Activated CD8-positive, alpha-beta memory T cell treated with anti-CD3 and anti-CD28 coated beads, Interleukin-2, amount 50 U/mL, for 1 hour (primary cell): ENCODE results near the gene NOD2.

Experiments used
- DNase-seq: peaks from one replicate; pipeline ENCODE4 v3.0.0-alpha.2; 2020; ENCODE audit errors: extremely low read depth

NOD2 gene

DNA sequence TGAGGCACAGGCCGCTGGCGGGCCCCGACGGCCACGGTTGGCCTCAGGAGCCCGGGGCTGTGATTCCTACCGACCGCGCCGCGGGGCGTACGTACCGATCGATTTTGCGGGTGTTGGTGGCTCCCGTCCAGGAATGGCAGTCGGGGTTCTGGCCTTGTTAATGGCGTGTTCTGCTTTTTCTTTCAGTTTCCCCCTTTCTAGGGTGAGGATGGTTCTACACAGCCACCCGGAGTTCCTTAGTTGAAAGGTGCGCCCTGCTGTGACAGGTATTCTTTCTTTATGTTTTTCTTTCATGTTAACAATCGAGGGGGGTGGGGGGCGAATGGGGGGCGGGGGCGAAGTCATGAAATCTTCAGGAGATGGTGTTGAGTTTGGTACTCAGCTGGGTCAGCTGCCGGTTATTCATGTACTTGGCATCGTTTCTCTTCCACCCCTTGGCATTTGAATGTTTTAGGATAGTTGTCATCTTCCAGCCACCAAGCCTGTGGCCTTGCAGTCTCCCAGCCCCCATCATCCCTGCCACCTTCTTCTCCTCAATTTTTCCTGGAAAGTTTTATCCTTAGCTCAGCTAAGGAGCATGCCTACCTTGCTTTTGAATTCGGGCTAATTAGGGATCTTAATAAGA lies 49.3 kb downstream of the NOD2 start:
- no peak for DNase-seq

DNA sequence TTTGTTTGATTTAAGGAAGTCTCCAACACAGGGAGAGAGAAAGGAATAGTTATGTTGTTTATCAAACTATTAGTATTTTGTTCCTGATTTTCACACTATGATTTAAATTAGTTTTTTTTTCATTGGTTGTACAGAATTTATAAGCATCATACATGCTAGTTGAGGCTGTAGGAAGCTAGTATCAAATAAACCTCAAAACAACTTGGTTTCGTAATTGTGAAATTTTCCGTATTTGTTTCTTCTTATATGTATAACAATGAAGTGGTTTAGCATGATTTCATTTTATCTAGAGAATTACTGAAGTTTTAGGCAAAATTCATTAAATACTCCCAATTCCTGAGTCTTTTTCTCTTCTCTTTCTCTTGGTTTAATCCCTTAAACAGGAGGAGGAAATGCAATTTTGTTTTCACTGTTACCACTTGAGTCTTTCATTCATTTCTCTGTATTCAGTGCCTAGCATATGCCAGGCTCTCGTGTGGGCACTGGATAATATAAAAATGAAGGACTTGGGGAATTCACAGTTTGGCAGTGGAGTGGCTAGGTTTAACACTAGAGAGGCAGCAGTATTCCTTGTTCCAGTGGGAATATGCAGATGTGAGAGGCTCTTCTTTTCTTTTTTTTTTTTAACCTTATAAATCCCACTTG lies 50.3 kb downstream of the NOD2 start:
- no peak for DNase-seq

DNA sequence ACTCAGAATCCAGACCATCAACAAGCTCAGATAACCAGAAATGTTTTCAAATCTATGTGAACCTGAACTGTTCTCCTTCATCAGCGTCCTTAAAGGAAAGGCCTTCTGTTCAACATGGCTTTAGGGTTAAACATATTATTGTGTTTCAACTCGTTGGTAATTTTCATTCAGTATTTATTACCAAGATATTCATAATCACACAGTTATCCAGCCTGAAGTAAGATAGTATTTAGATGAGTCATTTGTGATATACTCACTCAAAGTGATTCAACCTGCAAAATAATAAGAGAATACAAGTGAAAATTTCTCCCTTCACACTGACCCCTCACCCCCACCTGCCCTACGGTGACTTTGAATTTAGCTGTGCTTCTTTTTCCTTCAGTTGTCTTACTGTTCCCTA lies 51.5 kb downstream of the NOD2 start:
- DNase-seq, result no peak

GRCh38 chr16:50745940-50746339 lies 52.5 kb downstream of the NOD2 start:
- no peak for DNase-seq

GRCh38 chr16:50747207-50747956 lies 54.0 kb downstream of the NOD2 start:
- no peak for DNase-seq

DNA sequence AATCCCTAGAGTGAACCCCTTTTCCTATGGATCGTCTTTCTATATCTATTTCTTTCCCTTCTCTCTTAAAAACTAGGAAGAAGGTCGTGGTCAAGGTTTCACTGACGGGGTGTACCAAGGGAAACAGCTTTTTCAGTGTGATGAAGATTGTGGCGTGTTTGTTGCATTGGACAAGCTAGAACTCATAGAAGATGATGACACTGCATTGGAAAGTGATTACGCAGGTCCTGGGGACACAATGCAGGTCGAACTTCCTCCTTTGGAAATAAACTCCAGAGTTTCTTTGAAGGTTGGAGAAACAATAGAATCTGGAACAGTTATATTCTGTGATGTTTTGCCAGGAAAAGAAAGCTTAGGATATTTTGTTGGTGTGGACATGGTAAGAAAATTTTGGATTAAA lies 58.1 kb downstream of the NOD2 start:
- no peak for DNase-seq

DNA sequence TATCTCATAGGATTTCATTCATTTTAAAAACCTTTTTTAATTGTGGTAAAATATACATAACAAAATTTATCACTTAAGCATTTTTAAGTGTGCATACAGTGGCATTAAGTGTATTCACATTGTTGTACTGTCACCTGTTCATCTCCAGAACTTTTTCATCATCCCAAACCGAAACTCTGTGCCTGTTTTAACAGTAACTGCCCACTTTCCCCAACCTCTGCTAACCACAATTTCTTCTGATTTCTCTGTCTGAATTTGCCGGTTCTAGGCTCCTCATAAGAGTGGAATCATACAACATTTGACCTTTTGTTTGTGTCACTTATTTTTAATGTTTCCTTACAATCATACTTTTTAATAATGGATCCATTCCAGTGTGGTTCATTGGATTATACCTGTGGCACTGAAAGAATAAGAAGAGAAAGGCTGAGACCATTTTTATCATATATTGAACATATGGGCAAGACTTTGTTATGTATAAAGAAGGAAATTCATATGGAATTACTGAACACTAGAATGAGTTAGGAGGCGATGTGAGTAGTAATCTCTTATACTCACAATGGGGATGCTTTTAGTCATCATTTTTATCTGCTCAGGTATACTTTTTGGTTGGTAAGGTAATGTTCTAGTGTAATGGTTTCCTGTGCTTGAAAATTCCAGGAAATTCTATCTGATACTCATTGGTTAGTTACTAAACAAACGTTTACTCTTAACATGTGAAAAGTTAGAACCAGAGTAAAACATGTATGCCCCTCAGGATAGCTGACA lies 59.2 kb downstream of the NOD2 start:
- DNase-seq, result no peak

- no peak for DNase-seq
These were observed 63.1 kb downstream of the NOD2 start for GRCh38 chr16:50756473-50756872.

DNA sequence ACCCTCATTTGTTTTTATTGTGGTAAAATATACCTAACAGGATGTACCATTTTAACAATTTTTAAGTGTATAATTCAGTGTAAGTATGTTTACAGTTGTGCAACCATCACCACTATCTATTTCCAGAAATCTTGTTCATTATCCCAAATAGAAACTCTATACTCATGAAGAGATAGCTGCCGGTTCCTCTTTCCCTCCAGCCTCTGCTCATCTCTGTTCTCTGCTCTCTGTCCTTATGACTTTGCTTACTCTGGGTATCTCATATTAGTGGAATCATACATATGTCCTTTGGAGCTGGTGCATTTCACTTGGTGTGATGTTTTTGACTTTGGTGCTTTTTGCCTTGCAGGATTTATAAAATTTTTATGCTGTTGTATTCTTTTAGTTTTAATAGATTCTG lies 67.9 kb downstream of the NOD2 start:
- no peak for DNase-seq

- DNase-seq, result no peak
These were observed 68.8 kb downstream of the NOD2 start for GRCh38 chr16:50762241-50762640.

DNA sequence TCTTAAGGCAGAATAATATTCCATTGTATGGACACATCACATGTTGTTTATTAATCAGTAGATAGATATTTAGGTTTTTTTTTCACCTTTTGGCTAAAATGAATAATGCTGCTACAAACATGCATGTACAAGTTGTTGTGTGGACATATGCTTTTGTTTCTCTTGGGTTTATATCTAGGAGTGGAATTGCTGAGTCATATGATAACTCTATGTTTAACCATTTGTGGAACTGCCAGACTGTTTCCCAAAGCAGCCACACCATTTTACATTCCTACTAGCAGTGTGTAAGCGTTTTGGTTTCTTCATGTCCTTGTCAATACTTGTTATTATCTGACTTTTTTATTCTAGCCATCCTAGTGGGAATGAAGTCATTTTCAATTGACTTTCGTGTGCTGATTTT lies 69.8 kb downstream of the NOD2 start:
- no peak for DNase-seq

DNA sequence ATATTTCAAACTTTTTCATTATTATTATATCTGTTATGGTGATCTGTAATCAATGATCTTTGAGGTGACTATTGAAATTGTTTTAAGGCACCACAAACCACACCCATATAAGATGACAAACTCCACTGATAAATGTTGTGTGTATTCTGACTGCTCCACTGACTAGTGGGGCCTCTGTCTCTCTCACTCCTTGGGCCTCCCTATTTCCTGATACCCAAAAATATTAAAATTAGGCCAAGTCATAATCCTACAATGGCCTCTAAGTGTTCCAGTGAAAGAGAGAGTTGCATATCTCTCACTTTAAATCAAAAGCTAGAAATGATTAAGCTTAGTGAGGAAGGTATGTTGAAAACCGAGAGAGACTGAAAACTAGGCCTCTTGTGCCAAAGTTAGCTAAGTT lies 71.9 kb downstream of the NOD2 start:
- DNase-seq, result no peak

GRCh38 chr16:50765861-50766260 lies 72.5 kb downstream of the NOD2 start:
- DNase-seq, result no peak

DNA sequence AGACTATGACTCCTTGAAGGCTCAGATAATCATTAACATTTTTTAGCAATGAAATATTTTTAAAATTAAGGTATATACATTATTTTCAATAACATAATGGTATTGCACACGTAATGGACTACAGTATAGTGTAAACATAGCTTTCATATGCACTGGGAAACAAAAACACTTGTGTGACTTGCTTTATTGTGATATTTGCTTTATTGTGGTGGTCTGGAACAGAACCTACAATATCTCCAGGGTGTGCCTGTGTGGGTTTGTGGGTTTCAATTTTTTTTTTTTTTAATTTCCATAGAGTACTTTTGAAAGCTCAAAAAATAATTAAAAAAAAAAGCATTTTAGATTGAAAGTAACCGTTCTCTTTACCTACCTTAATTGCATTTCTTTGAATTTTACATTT lies 73.8 kb downstream of the NOD2 start:
- DNase-seq, result no peak

- no peak for DNase-seq
These were observed 78.0 kb downstream of the NOD2 start for GRCh38 chr16:50771366-50771765.

DNA sequence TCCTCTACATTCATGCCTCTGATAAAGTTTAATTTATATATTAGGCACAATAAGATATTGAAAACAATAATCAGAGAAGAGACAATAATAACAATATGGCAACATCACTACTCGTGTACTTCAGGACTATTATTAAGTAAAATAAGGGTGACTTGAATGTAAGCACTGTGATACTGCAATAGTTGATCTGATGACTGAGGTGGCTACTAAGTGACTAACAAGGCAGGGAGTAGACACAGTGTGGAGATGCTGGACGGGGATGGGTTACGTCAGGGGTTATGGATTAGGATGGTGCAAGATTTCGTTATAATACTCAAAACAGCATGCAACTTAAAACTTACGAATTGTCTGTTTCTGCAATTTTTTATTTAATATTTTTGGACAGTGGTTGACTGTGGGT lies 81.0 kb downstream of the NOD2 start:
- no peak for DNase-seq

GRCh38 chr16:50774960-50775359 lies 81.6 kb downstream of the NOD2 start:
- DNase-seq, result no peak

GRCh38 chr16:50776037-50776436 lies 82.6 kb downstream of the NOD2 start:
- DNase-seq, result no peak

DNA sequence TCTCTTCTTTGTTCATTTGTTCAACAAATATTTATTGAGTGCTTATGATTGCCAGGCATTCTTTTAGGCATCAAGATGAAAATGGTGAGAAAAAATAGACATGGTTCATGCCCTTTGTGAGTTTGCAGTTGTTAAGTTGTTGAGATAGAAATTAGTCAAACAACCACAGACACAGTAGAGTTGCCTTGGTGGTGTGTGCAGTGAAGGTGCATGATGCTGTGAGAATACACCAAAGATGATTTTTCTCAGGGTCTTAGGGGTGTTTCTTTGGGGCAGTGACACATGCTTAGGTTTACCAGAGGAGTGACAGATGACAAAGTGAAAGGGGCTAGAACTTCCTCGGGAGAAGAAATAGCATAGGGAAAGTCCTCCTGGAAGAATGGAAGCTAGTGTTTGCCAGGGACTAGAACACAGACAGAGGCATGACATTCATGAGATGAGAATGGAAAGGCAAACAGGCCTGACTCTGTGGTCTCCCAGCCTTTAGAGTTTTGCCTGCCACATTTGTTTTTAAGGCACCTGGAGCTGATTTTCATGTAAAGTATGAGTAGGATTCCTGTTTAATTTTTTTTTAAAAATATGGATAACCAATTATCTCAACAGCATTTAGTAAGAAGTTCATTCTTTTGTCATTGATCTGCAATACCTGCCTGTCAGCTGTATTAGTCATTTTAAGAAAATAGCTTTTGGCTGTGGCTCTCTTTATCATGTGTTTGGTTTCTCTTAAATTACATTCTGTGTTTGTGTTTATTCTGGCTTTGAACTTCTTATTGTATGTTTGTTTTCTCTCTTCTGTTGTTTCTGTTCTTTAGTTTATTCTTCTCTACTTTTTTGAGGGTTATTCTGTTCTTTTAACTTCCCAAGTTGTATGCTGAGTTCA lies 85.1 kb downstream of the NOD2 start:
- no peak for DNase-seq

GRCh38 chr16:50781043-50781442 lies 87.6 kb downstream of the NOD2 start:
- no peak for DNase-seq

- no peak for DNase-seq
These were observed 88.1 kb downstream of the NOD2 start for GRCh38 chr16:50781518-50781917.
